ENCODE data around the gene NASP. TPM values are rescaled to one million over a fixed set of nuclear protein-coding genes. Genes with fewer than 3 reads are reported as not detected.
A peak's percentile ranks its signal among the peaks of the same experiment; 100 is the strongest.
"Not testable (repeated sequence)": the region's sequence is repeated elsewhere in the genome, so short reads cannot be mapped to it uniquely, and the experiment has no call there.

Gene NASP
- polyA plus RNA-seq, 1 donor, result 469 TPM

DNA sequence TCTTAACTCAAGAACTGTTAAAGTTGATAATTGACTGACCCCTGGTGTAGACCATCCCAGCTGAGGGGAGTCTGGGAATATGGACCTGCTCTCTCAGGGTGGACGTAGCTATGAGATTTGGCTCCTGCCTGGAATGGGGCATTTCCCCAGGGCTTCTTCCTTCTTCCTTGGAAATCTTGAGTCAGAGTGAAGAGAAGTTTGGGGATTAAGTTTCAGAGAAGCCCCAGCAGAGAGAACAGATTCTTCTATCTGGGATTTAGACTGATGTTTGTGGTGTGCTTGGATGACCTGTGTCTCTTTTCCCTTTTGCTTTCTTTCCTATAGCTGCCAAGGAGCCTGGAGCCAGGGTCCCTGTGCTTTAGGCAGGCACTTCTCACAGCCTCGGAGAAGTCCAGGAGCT lies 20.0 kb upstream of the NASP start:
- no peak for DNase-seq

- DNase-seq, result no peak
These were observed 17.1 kb upstream of the NASP start for GRCh38 chr1:45566722-45567121.

DNA sequence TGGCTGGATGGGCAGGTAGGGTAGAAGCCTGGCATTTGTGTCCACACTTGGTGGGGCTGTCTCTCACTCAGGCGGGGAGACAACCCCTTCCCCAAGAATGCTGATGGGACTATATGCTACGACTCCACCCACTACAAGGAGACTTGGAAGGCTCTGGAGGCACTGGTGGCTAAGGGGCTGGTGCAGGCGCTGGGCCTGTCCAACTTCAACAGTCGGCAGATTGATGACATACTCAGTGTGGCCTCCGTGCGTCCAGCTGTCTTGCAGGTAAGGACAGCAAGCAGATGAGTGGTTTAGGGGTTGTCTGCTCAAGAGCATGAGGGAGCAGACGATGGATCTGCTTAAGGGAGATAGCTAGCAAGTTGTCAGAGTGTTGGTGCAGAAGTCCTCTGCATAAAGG lies 15.9 kb upstream of the NASP start:
- DNase-seq, result no peak

DNA sequence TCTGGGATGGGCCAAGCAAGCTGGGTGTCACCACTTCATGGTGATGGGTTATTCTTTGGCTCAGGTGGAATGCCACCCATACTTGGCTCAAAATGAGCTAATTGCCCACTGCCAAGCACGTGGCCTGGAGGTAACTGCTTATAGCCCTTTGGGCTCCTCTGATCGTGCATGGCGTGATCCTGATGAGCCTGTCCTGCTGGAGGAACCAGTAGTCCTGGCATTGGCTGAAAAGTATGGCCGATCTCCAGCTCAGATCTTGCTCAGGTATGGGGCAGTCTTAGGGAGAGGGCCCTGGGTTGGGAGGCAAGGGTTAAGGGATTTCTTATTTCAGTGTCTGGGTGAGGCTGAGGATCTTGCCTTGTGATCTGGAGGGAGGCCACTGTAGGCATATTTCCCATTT lies 15.4 kb upstream of the NASP start:
- no peak for DNase-seq

DNA sequence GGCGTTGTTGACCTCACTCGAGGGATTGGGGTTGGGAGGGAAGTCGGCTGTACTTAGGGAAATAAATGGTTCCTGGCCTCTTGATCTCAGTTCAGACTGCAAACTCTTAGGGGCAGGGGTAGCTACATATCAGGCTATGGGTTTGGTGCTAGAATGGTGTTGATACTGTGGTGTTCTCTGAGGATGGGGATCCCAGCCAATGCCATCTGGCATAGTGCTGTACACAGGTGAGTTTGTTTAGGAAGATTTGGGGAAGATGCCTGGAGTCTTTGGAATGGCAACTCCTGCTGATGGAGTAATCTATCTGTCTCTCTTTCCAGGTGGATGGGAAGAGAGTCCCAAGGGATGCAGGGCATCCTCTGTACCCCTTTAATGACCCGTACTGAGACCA lies 14.3 kb upstream of the NASP start:
- DNase-seq, result no peak

DNA sequence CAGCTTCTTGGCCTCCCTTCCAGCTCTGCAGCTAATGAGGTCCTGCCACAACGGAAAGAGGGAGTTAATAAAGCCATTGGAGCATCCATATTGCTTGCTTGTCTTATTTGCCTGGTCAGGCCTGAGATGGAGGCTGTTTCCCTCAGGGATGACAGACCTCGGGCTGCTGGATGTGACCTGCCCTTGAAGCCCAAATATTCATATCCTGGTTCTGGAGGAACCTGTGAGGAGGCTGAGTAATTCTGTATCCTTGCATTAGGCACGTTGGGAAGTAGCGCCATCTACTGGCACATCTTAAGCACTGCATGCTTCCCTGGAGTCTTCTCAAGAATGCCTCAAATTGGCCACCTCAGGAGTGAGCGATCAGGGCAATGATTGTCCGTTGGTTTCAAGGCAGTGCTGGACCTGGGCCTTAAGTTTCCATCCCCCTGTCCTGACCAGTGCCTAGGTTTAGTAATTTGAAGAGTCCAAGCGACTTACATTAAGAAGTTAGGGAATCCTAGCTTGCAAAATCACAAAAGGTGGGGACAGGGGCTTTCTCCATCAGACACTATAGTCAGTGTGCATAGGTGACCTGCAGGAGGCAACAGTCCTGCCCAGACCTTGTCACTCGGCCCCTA lies 13.8 kb upstream of the NASP start:
- peak; percentile 68 for DNase-seq

DNA sequence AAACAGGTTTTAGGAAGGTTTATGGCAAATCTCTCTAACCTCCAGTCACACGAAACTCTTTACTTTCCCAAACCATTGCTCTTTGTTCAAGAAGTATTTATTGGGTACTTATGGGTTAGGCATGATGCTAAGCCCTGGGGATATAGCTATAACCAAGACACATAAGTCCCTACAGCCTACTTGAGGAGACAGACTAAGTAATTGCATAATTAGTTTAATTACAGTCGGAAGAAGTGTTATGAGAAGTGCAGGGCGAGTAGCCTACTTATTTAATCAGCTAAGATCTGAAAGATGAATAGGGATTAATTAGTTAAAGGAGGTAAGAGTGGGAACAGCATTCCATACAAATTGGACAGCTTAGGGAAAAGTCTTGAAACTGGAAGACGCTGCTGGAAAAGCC lies 13.2 kb upstream of the NASP start:
- DNase-seq, result no peak

- no peak for DNase-seq
These were observed 10.5 kb upstream of the NASP start for GRCh38 chr1:45573231-45573804.

GRCh38 chr1:45574105-45574626 lies 9.7 kb upstream of the NASP start:
- DNase-seq, result no peak

GRCh38 chr1:45583264-45583665 lies 576 bp upstream of the NASP start:
- DNase-seq, result peak; percentile 96

- DNase-seq, result peak; percentile 93
These were observed 689 bp downstream of the NASP start for GRCh38 chr1:45584351-45585109.

DNA sequence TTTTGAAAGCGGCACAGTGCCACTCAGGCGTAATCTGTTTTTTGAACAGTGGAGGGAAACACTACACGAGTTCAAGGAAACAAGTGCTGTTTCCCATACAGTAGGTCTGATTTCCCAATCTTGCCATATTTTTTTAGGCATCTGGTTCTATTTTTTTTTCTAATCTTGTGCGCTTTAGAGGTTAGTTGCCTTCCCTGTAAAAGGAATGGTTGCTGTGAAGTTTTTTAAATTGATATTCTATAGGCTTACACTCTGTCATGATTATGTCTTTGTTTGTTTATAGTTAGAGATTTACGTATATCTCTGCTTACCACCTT lies 1.2 kb downstream of the NASP start:
- no peak for DNase-seq

DNA sequence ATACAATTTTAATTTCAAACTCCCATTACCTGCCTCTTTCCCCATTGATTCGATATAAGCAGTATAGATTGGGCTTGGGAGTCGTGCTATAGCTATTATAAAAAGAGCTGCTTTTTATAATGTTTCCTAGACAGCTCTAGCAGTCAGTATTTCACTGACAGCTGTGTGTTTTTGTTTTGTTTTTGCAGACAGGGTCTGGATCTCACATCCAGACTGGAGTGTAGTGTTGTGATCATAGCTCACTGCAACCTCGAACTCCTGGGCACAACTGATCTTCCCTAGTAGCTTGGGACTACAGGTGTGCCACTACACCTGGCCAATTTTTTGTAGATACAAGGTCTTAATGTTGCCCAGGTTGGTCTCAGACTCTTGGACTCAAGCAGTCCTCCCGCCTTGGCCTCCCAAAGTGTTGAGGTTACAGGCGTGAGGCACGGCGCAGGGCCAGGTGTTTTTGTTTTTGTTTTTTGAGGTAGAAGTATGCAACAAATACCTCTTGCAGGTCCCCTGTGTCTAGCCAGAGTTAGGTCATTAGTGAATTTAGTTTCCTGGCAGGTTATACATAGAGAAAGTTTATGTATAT lies 1.7 kb downstream of the NASP start:
- no peak for DNase-seq

GRCh38 chr1:45586769-45587168 lies 2.9 kb downstream of the NASP start:
- DNase-seq, result no peak

DNA sequence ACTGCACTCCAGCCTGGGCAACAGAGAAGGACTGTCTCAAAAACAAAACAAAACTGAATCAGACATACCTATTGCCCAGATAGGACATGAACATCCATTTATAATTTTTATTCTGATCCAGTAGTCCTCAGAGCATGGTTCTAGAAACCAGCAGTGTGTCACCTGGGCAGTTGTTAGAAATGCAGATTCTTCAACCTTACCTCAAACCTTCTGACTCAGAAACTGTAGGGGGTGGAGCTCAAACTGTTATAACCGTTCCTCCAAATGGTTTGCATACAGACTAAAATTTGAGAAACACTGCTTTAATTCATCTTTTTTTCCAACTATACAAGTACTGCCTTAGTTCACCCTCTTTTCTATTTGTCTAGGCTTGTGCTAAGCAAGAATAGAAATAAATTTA lies 6.0 kb downstream of the NASP start:
- no peak for DNase-seq

DNA sequence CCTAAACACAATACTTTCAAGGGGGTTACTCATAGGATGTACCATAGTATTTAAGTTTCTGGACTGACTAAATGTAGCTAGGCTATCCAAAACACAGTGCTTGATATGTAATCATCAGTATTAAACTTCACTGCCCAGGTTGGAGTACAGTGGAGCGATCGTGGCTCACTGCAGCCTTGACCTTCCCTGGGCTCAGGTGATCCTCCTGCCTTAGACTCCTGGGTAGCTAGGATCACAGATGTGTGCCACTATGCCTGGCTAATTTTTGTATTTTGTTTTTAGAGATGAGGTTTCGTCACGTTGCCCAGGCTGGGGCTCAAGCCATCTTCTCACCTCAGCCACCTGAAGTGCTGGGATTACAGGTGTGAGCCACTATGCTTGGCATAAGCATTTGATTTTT lies 10.6 kb downstream of the NASP start:
- DNase-seq, result no peak

DNA sequence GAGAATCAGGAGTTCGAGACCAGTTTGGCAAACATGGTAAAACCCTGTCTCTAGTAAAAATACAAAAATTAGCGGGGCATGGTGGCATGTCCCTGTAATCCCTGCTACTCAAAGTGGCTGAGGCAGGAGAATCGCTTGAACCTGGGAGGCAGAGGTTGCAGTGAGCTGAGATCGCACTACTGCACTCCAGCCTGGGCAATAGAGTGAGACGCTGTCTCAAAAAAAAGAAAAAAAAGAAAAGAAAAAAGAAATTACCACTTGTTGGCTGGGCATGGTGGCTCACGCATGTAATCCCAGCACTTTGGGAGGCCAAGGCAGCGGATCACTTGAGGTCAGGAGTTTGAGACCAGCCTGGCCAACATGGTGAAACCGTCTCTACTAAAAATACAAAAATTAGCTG lies 12.9 kb downstream of the NASP start:
- DNase-seq, result not testable (repeated sequence)

- DNase-seq, result no peak
These were observed 20.4 kb downstream of the NASP start for GRCh38 chr1:45604239-45604638.

DNA sequence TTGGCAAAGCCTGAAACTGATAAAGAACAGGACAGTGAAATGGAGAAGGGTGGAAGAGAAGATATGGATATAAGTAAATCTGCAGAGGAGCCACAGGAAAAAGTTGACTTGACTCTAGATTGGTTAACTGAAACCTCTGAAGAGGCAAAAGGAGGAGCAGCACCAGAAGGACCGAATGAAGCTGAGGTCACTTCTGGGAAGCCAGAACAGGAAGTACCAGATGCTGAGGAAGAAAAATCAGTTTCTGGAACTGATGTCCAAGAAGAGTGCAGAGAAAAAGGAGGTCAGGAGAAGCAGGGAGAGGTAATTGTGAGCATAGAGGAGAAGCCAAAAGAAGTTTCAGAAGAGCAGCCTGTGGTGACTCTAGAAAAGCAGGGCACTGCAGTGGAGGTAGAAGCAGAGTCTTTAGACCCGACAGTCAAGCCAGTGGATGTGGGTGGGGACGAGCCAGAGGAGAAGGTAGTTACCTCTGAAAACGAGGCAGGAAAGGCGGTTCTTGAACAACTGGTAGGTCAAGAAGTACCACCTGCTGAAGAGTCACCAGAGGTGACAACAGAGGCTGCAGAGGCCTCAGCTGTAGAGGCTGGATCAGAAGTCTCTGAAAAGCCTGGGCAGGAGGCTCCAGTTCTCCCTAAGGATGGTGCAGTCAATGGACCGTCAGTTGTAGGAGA lies 23.7 kb downstream of the NASP start:
- DNase-seq, result no peak

DNA sequence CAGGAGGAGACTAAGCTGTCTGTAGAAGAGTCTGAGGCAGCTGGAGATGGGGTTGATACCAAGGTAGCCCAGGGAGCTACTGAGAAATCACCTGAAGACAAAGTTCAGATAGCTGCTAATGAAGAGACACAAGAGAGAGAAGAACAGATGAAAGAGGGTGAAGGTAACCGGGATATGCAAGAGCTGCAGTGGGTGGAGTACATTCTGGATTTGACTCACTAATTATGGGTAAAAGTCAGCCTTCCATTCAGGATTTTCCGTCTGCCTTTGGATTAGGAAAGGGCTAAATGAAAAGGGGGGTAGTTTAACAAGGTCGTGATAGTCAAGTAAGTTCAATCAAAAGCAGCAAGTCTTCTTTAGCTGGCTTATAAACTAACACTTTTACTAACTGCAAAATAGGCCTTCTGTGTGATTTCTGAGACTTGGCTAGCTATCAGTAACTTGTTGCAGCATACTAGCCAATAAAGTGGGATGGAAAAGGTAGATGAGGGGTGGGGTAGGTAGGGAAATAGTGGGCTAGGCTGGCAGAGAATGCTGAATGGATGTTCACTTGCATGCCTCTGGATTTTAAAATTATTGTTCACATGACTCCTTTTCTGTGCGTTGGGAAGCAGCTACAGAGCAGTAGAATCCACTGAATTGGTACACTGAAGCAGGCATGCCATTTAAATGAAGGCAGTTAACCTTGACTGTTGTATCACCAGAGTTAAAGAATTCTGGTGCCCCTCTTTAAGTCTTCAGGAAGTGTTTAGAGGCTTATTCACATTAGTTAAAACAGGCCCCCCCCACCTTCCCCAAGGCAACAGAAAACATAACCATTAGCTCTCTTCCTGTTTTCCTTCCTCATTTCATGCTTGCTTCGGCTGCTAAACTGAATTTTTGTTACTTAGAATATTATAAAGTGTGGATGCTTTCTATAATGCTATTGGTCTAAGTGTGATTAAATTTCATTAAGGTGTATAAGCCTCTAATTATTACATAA lies 24.6 kb downstream of the NASP start:
- no peak for DNase-seq

DNA sequence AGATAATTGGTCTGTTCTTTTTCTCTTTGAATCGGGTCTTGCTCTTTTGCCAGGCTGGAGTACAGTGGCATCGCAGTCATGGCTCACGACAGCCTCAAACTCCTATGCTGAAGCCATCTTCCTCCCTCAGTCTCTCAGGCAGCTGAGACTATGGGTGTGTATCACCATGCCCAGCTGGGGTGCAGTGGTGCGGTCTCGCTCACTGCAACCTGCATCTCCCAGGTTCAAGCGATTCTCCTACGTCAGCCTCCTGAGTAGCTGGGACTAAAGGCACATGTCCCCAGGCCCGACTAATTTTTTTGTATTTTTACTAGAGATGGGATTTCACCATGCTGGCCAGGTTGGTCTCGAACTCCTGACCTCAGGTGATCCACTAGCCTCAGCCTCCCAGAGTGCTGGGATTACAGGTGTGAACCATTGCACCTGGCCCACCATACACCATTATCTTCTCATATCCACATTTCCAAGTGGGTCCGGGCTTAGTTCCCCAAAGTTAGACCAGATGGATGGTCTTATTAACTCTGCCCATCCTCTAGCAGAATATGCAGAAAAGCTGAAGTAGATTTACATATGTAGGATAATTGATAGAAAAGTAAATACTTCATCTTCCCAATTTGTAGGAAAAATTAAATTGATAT lies 26.9 kb downstream of the NASP start:
- no peak for DNase-seq
